Heart left ventricle (tissue), 16 donors: ENCODE results near the gene ALDH4A1. TPM values are rescaled to one million over a fixed set of nuclear protein-coding genes. Genes with fewer than 3 reads are reported as not detected.
"Not testable (repeated sequence)": the region's sequence is repeated elsewhere in the genome, so short reads cannot be mapped to it uniquely, and the experiment has no call there.

Source experiments
- ATAC-seq, 4 donors: fragments of 200-7000 bp; cut with Tn5 transposase; one replicate each; pipeline ENCODE4 v1.9.1; 2020 to 2022; ENCODE audit warnings: moderate library complexity in 4 of 4, mild to moderate bottlenecking in 3 of 4, moderate number of reproducible peaks in 1 of 4
- DNase-seq, 5 donors: peaks; one replicate each; pipeline ENCODE4 v3.0.0-alpha.2; 2020
- H3K27ac ChIP-seq, 12 donors: fragments of 200-600 bp; sonication (generic) in 4 of 12; one replicate each; pipeline versions ENCODE4 v1.5.0 to v1.8.0; 2016 to 2022; ENCODE audit warnings: mild to moderate bottlenecking in 2 of 12
- H3K27me3 ChIP-seq, 9 donors: fragments of 200-600 bp; sonication (generic) in 2 of 9; one replicate each; pipeline versions ENCODE4 v1.5.1 to v1.8.0; 2016 to 2022; ENCODE audit warnings: mild to moderate bottlenecking in 3 of 9
- H3K36me3 ChIP-seq, 9 donors: fragments of 200-600 bp; sonication (generic) in 2 of 9; one replicate each; pipeline versions ENCODE4 v1.5.0 to v1.8.0; 2018 to 2022; ENCODE audit warnings: mild to moderate bottlenecking in 2 of 9
- H3K4me1 ChIP-seq, 12 donors: fragments of 200-600 bp; sonication (generic) in 4 of 12; one replicate each; pipeline versions ENCODE4 v1.5.0 to v1.8.0; 2016 to 2022; ENCODE audit warnings: mild to moderate bottlenecking in 3 of 12
- H3K4me3 ChIP-seq, 12 donors: fragments of 200-600 bp; sonication (generic) in 4 of 12; one replicate each; pipeline versions ENCODE4 v1.5.0 to v1.8.0; 2017 to 2022; ENCODE audit warnings: mild to moderate bottlenecking in 9 of 12, moderate library complexity in 4 of 12
- H3K9me3 ChIP-seq, 12 donors: fragments of 200-600 bp; sonication (generic) in 4 of 12; one replicate each; pipeline versions ENCODE4 v1.5.0 to v1.8.0; 2016 to 2022; ENCODE audit warnings: mild to moderate bottlenecking in 1 of 12
- POLR2A ChIP-seq, 2 donors: fragments of 450-650 bp; IDR thresholded peaks; one replicate each; pipeline ENCODE4 v1.6.1; 2017; ENCODE audit warnings: antibody characterized with exemption in 2 of 2, mild to moderate bottlenecking in 2 of 2, moderate library complexity in 2 of 2
- WGBS, 4 donors: extraction: QIAGEN DNeasy Blood & Tissue Kit in 2 of 4; methylation state at CpG; one replicate each; pipeline versions ENCODE4 v1.1.5 to v1.1.7; 2013 to 2018; 5-methylcytosine and 5-hydroxymethylcytosine counted together
- intact Hi-C, 10 donors: fragments of 100-400 bp; cut with DNase I; formaldehyde crosslinking; loops; one replicate each; pipeline versions ENCODE4 v1.11.1 to v1.14.2; 2022
- polyA plus RNA-seq, 2 donors: library from polyadenylated mRNA; stranded (reverse); fragments of 200-250 nt; gene quantifications; one replicate each; pipeline ENCODE4 v1.2.3, GENCODE V29; 2013
- total RNA-seq, 9 donors: library from RNA; depleted of rRNA in 2 of 9; stranded (reverse); fragments of >200 nt in 2 of 9; fragmentation: NEBNext Ultra II Directional in 3 of 9; extraction: Animal tissue kit (Norgen Biotek cat#: 25700) in 3 of 9; gene quantifications; one replicate each; pipeline versions ENCODE4 v1.1.0 to v1.2.4, GENCODE V29; 2016 to 2023
- TF ChIP-seq, protein P1 (sequence below), 12 donors: fragments of 200-600 bp; sonication (generic) in 4 of 12; IDR thresholded peaks; one replicate each; pipeline versions ENCODE4 v1.5.0 to v1.8.0; 2018 to 2022; ENCODE audit warnings: antibody characterized with exemption in 12 of 12, mild to moderate bottlenecking in 5 of 12
- donor health status: ischemic (EF 13 %, LVEDD 7.1; RV severe dilation, severe dysfunction).
- donor health status: healthy with polysubstance abuse.
- donor health status: DM: no; HTN: yes; CAD: no.
- donor health status: DM: no; HTN: no; CAD: no.
- donor health status: ischemic (EF 25% LVEDD 6.9; RV normal size, moderate dysfunction).
- donor health status: ischemic (EF 25% LVEDD 5.7; RV mildly dilated, moderate dysfunction).
- donor health status: healthy.
- donor health status: DM: yes; HTN: yes; CAD: no.
- donor health status: ischemic (EF 35%, LVEDD 5.7; RV mildly dilated, moderate dysfunction).
- donor health status: nonischemic (EF 11% LVEDD 7.7; RV severe dilation, severe dysfunction).
- donor health status: DM: yes; HTN: yes; CAD: no.
- donor health status: PGD.
- donor health status: ischemic (EF 29% LVEDD 5.4; RV normal size, mild dysfunction).
- donor health status: nonischemic (EF 23%, LVEDD 6.1; RV moderate dilation, normal function).

Gene ALDH4A1
- total and polyA plus RNA-seq, 11 donors: 20.8 to 57.6 (median 30.6) TPM

DNA sequence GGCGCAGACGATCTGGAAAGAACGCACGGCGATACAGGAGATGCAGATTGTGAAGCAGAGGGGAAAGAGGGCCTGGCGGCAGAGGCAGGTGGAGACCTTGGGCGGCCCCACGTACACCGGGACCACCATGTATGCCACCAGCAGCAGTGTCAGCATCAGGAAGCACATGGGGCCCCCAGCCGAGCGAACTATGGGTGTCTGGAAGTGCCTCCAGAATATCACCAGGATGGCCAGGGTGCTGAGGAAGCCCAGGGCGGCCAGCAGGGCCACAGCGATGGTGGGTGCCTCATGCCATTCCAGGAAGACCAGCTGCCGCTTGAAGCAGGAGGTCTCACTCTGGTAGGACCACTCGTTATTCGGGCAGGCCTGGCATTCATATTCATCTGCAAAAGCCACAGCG, 62.2 kb downstream of the ALDH4A1 start:
- TF ChIP-seq, protein P1, sequence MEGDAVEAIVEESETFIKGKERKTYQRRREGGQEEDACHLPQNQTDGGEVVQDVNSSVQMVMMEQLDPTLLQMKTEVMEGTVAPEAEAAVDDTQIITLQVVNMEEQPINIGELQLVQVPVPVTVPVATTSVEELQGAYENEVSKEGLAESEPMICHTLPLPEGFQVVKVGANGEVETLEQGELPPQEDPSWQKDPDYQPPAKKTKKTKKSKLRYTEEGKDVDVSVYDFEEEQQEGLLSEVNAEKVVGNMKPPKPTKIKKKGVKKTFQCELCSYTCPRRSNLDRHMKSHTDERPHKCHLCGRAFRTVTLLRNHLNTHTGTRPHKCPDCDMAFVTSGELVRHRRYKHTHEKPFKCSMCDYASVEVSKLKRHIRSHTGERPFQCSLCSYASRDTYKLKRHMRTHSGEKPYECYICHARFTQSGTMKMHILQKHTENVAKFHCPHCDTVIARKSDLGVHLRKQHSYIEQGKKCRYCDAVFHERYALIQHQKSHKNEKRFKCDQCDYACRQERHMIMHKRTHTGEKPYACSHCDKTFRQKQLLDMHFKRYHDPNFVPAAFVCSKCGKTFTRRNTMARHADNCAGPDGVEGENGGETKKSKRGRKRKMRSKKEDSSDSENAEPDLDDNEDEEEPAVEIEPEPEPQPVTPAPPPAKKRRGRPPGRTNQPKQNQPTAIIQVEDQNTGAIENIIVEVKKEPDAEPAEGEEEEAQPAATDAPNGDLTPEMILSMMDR (IDR thresholded peaks at IDR 0.05): no peak
- no peak for TF ChIP-seq POLR2A (IDR thresholded peaks at IDR 0.05)
- DNase-seq (no peak), ATAC-seq (no peak)
- Histone ChIP-seq H3K4me3 (no peak overlapping the region), H3K9me3 (peaks cover 0 to 3% (median 0%) of the 10 kb centered on the region in 12 donors), H3K27ac (no peak overlapping the region), H3K36me3 (no peaks in the 10 kb centered on the region), H3K4me1 (no peaks in the 10 kb centered on the region), H3K27me3 (peaks cover 0 to 46% (median 8%) of the 10 kb centered on the region in 9 donors)
- intact Hi-C loops: no loop called here
- WGBS, 4 donors: 90 to 95% (median 92%) methylated on average over 12 to 17 of the region's 17 CpGs

DNA sequence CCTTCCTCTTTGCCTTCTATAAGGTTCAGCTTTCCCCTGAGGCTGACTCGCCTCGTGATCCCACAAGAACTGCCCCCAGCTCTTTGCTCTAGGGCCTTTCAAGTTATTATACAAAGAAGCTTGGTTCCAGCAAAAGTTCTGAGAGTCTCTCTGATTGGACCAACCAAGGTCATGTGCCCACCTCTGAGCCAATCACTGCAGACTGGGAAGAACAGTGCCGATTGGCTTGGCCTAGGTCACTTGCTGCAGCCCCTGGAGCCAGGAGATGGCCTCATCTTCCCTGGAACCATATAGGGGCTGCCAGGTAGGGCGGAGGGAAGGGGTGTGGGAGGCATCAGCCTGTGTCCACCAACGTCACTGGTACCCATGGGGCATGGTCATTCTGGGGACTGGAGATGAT, 65.7 kb downstream of the ALDH4A1 start:
- no peak overlapping the region for H3K27ac ChIP-seq
- no peak for ATAC-seq
- DNase-seq: no peak
- intact Hi-C loops: no loop called here
- WGBS, 4 donors: 65 to 74% (median 68%) methylated on average over 5 of the region's 5 CpGs
- no peak overlapping the region for H3K4me3 ChIP-seq
- peaks cover 0 to 61% (median 12%) of the 10 kb centered on the region in 9 donors for H3K27me3 ChIP-seq
- H3K4me1 ChIP-seq: no peaks in the 10 kb centered on the region
- TF ChIP-seq, protein P1 (IDR thresholded peaks at IDR 0.05): no peak
- no peak for TF ChIP-seq POLR2A (IDR thresholded peaks at IDR 0.05)
- H3K36me3 ChIP-seq: no peaks in the 10 kb centered on the region
- H3K9me3 ChIP-seq: no peaks in the 10 kb centered on the region

DNA sequence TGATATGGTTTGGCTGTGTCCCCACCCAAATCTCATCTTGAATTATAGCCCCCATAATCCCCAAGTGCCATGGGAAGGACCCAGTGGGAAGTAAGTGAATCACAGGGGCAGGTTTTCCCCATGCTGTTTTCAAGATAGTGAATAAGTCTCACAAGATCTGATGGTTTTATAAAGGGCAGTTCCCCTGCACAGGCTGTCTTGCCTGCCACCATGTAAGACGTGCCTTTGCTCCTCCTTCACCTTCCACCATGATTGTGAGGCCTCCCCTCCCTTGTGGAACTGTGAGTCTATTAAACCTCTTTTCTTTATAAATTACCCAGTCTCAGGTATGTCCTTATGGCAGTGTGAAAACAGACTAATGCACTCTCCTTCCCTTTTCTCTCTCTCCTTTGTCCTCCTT, 70.0 kb downstream of the ALDH4A1 start:
- Histone ChIP-seq H3K27me3 (peaks cover 0 to 59% (median 11%) of the 10 kb centered on the region in 9 donors), H3K9me3 (peaks cover 0 to 11% (median 0%) of the 10 kb centered on the region in 12 donors)
- DNase-seq, intact Hi-C loops, H3K4me3 ChIP-seq, H3K27ac ChIP-seq, ATAC-seq, H3K36me3 ChIP-seq, H3K4me1 ChIP-seq: not testable (repeated sequence)
- WGBS, 4 donors: 28 to 35% (median 33%) methylated on average over 1 of the region's 1 CpG

DNA sequence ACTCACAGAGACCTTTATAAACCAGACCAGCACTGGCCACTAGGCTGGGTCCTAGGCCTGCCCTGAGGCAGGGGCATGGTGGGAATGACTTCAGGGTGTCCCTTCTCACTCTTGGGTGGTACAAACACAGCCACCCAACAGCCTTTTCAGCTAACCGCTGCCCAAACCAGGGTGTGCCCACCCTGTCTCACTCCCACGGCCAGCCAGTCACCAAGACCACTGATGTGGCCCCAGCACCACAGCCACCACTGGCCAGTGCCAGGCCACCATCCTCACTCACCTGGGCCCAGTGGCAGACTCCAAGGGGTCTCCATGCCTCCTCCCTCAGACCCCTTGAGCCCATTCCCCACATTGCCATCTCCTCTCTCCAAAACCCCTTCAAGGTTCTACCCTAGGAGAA, 70.7 kb downstream of the ALDH4A1 start:
- Histone ChIP-seq H3K9me3 (peaks cover 0 to 12% (median 0%) of the 10 kb centered on the region in 12 donors), H3K27me3 (peaks cover 0 to 57% (median 11%) of the 10 kb centered on the region in 9 donors), H3K27ac (no peak overlapping the region), H3K4me3 (no peak overlapping the region), H3K36me3 (no peaks in the 10 kb centered on the region), H3K4me1 (no peaks in the 10 kb centered on the region)
- peak in 1 of 5 donors; percentile 4 for DNase-seq
- no peak for TF ChIP-seq POLR2A (IDR thresholded peaks at IDR 0.05)
- TF ChIP-seq, protein P1 (IDR thresholded peaks at IDR 0.05): no peak
- peak in 1 of 4 donors; percentile 14 for ATAC-seq
- WGBS, 4 donors: 81 to 95% (median 93%) methylated on average over 2 of the region's 2 CpGs
- intact Hi-C loops: no loop called here

DNA sequence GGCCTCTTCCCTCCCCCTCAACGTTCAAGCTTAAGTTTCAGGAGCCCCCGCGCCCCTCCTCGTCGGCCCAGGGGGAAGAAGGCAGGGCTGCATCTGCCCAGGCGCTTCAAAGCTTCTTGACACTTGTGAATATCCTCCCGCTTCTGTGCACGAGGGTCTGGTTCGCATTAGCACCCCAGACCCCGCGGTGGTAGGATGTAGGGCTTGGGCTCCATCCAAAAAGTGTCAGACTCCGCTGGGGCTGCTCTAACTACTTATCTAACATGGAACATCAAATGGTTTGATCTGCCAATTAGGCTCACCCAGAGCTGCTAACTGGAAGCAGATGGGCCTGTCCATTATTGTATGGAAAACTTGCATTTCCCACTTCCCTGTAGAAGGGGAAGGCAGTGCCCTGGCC, 71.8 kb downstream of the ALDH4A1 start:
- H3K27me3 ChIP-seq: peaks cover 0 to 48% (median 10%) of the 10 kb centered on the region in 9 donors
- H3K27ac ChIP-seq: no peak overlapping the region
- no peak for TF ChIP-seq POLR2A (IDR thresholded peaks at IDR 0.05)
- no peak for DNase-seq
- H3K4me3 ChIP-seq: no peak overlapping the region
- ATAC-seq: no peak
- 32 to 48% (median 41%) methylated on average over 12 of the region's 12 CpGs for WGBS, 4 donors
- intact Hi-C loops: no loop called here
- peaks cover 0 to 12% (median 0%) of the 10 kb centered on the region in 12 donors for H3K9me3 ChIP-seq
- H3K36me3 ChIP-seq: no peaks in the 10 kb centered on the region
- no peaks in the 10 kb centered on the region for H3K4me1 ChIP-seq
